ENCODE results near the gene GHRL.
"Not testable (repeated sequence)": the region's sequence is repeated elsewhere in the genome, so short reads cannot be mapped to it uniquely, and the experiment has no call there.

The GHRL gene

GRCh38 chr3:10303785-10304184 is 11.0 kb upstream of the GHRL start:
- TF ChIP-seq, protein P1, sequence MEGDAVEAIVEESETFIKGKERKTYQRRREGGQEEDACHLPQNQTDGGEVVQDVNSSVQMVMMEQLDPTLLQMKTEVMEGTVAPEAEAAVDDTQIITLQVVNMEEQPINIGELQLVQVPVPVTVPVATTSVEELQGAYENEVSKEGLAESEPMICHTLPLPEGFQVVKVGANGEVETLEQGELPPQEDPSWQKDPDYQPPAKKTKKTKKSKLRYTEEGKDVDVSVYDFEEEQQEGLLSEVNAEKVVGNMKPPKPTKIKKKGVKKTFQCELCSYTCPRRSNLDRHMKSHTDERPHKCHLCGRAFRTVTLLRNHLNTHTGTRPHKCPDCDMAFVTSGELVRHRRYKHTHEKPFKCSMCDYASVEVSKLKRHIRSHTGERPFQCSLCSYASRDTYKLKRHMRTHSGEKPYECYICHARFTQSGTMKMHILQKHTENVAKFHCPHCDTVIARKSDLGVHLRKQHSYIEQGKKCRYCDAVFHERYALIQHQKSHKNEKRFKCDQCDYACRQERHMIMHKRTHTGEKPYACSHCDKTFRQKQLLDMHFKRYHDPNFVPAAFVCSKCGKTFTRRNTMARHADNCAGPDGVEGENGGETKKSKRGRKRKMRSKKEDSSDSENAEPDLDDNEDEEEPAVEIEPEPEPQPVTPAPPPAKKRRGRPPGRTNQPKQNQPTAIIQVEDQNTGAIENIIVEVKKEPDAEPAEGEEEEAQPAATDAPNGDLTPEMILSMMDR (IDR thresholded peaks at IDR 0.05; ENCODE audit: low read depth, low read length, missing control alignments) = no peak
- in situ Hi-C loops (cut with HindIII; ENCODE audit: low pct_ligation_motif_present, low sequenced_read_pairs) = no loop called here
- Histone ChIP-seq H3K36me3 (replicated peaks) (peaks cover 86% of the 10 kb centered on the region), H3K27me3 (replicated peaks) (no peaks in the 10 kb centered on the region), H3K4me3 (ENCODE audit: low read depth, low read length) (no peak overlapping the region), H3K27ac (no peak overlapping the region)
- DNase-seq = no peak

DNA sequence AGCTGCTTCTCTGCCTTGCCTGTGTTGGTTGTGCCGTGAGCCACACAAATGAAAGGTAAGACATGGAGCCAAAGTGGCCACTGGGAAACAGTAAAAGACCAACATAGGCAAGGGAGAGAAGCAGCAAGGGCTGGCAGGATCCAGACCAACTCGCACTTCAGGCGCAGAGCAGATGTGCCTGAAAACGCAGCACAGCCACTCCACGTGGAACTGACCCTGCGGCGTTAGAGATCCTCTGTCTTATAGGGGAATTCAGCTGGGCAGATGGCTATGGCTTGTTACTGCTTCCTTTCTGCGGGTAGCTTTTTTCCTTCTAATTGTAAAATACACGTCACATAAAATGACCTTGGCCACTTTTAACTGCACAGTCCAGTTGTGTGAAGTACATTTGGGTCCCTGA is 10.4 kb upstream of the GHRL start:
- in situ Hi-C loops (cut with HindIII; ENCODE audit: low pct_ligation_motif_present, low sequenced_read_pairs) = no loop called here
- Histone ChIP-seq H3K4me3 (ENCODE audit: low read depth, low read length) (no peak overlapping the region), H3K36me3 (replicated peaks) (peaks cover 82% of the 10 kb centered on the region), H3K27me3 (replicated peaks) (no peaks in the 10 kb centered on the region), H3K27ac (no peak overlapping the region)
- TF ChIP-seq, protein P1 (IDR thresholded peaks at IDR 0.05; ENCODE audit: low read depth, low read length, missing control alignments) = no peak
- no peak for DNase-seq

DNA sequence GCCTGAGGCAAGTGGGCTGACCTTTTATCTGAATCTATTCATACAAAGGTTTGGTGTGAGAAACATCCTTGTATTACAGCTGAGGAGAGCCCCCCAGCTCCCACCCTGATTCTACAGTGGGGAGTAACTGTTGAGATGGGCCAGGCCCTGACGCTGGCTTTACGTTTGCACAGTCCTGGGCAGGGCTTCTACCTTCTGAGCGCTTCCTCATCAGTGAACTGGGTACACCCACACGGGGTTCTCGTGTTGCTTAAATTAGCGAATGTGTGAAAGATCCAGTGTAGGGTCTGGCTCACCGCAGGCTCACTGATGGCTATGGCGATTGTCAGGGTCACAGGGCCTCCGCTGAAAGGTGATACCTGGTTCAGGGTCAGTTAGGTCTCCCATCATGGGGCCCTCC is 7.3 kb upstream of the GHRL start:
- H3K36me3 ChIP-seq (replicated peaks) = peaks cover 62% of the 10 kb centered on the region
- no peak overlapping the region for H3K27ac ChIP-seq

GRCh38 chr3:10299679-10300078 is 6.9 kb upstream of the GHRL start:
- H3K27me3 ChIP-seq (replicated peaks) = no peaks in the 10 kb centered on the region
- TF ChIP-seq, protein P1 (IDR thresholded peaks at IDR 0.05; ENCODE audit: low read depth, low read length, missing control alignments) = no peak
- no peak for DNase-seq
- in situ Hi-C loops (cut with HindIII; ENCODE audit: low pct_ligation_motif_present, low sequenced_read_pairs) = no loop called here
- H3K36me3 ChIP-seq (replicated peaks) = peaks cover 58% of the 10 kb centered on the region
- H3K27ac ChIP-seq = no peak overlapping the region
- H3K4me3 ChIP-seq (ENCODE audit: low read depth, low read length) = no peak overlapping the region

More for the DNA sequence above, 7.3 kb upstream of the GHRL start:
- TF ChIP-seq, protein P1 (IDR thresholded peaks at IDR 0.05; ENCODE audit: low read depth, low read length, missing control alignments) = no peak
- Histone ChIP-seq H3K4me3 (ENCODE audit: low read depth, low read length) (no peak overlapping the region), H3K27me3 (replicated peaks) (no peaks in the 10 kb centered on the region)
- no peak for DNase-seq
- in situ Hi-C loops (cut with HindIII; ENCODE audit: low pct_ligation_motif_present, low sequenced_read_pairs) = no loop called here

DNA sequence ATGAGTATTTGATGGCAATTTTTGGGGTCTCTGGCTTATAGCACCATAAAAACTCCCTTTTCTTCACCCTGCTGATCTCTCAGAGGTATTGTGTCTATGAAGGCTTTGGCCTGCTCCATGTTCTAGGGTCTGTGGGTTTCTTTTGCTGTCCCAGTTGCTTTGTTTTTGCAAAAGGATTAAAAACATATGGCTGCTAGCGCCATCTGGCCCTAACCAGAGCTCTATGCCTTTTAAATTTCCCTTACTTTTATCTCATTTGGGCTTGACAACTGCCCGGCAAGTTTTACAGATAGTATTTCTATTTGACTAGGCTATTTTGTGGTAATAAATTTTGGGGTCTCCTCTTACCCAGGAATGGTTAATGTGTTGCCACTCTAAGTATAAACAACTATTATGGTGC is 6.4 kb upstream of the GHRL start:
- TF ChIP-seq, protein P1 (IDR thresholded peaks at IDR 0.05; ENCODE audit: low read depth, low read length, missing control alignments) = peak; percentile 22
- no peaks in the 10 kb centered on the region for H3K27me3 ChIP-seq (replicated peaks)
- in situ Hi-C loops (cut with HindIII; ENCODE audit: low pct_ligation_motif_present, low sequenced_read_pairs) = no loop called here
- no peak overlapping the region for H3K4me3 ChIP-seq (ENCODE audit: low read depth, low read length)
- no peak overlapping the region for H3K27ac ChIP-seq
- no peak for DNase-seq
- peaks cover 53% of the 10 kb centered on the region for H3K36me3 ChIP-seq (replicated peaks)

DNA sequence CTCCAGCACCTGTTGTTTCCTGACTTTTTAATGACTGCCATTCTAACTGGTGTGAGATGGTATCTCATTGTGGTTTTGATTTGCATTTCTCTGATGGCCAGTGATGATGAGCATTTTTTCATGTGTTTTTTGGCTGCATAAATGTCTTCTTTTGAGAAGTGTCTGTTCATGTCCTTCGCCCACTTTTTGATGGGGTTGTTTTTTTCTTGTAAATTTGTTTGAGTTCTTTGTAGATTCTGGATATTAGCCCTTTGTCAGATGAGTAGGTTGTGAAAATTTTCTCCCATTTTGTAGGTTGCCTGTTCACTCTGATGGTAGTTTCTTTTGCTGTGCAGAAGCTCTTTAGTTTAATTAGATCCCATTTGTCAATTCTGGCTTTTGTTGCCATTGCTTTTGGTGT is 5.3 kb upstream of the GHRL start:
- H3K36me3 ChIP-seq (replicated peaks) = peaks cover 42% of the 10 kb centered on the region
- H3K27me3 ChIP-seq (replicated peaks); in situ Hi-C loops (cut with HindIII; ENCODE audit: low pct_ligation_motif_present, low sequenced_read_pairs); H3K4me3 ChIP-seq (ENCODE audit: low read depth, low read length); H3K27ac ChIP-seq; DNase-seq: not testable (repeated sequence)

Measured in brain microvascular endothelial cell (primary cell).